Hematopoietic multipotent progenitor cell treated with erythropoietin and hydrocortisone succinate and interleukin-3 and kit ligand, for 6 days (in vitro differentiated cells): ENCODE results near the gene SMO.
"Not testable (repeated sequence)": the region's sequence is repeated elsewhere in the genome, so short reads cannot be mapped to it uniquely, and the experiment has no call there.

Source experiments
- DNase-seq: peaks from one replicate; pipeline ENCODE4 v3.0.0-alpha.2; 2015

SMO gene

GRCh38 chr7:129169686-129170440, 18.6 kb upstream of the SMO start:
- peak; percentile 51 for DNase-seq

GRCh38 chr7:129170441-129171021, 17.9 kb upstream of the SMO start:
- DNase-seq, result no peak

DNA sequence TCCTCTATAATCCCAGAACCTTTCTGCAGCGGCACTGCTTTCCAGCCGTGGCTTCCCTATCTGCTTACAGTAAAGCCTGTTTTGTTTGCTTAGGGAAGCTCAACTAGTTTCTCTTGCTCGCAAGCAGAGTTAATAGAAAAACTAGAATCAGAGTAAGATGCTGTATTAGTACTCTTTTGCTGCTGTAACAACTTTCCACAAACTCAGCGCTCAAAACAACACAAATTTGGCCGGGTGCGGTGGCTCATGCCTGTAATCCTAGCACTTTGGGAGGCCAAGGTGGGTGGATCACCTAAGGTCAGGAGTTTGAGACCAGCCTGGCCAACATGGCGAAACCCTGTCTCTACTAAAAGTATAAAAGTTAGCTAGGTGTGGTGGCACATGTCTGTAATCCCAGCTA, 14.6 kb upstream of the SMO start:
- not testable (repeated sequence) for DNase-seq

DNA sequence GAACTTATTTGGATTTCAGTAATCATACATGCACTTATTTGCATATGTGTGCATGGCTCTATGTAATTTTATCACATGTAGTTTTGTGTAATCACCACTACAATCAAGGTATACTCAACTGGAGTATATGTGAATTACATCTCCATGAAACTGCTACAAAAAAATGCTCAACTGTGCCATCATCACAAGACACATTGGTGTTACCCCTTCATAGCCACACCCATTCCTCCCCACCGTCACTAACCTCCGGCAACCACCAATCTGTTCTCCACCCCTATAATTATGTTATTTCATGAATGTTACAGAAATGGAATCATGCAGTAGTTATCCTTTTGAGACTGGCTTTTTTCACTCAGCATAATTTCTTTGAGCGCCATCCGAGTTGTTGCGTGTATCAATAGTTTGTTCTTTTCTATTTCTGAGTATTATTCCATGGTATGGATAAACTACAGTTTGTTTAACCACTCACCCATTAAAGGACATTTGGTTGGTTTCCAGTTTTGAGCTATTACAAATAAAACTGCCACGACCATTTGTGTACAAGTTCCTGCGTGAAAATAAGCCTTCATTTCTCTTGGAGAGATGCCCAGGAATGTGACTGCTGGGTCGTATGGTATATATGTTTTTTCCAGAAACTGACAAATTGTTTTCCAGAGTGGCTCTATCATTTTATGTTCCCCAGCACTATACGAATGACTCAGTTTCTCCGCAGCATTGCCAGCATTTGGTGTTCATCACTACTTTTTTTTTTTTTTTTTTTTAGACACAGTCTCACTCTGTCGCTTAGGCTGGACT, 11.3 kb upstream of the SMO start:
- no peak for DNase-seq

GRCh38 chr7:129184981-129185670, 3.3 kb upstream of the SMO start:
- DNase-seq, result no peak

- DNase-seq, result no peak
Observed at GRCh38 chr7:129186749-129187260, 1.6 kb upstream of the SMO start.

DNA sequence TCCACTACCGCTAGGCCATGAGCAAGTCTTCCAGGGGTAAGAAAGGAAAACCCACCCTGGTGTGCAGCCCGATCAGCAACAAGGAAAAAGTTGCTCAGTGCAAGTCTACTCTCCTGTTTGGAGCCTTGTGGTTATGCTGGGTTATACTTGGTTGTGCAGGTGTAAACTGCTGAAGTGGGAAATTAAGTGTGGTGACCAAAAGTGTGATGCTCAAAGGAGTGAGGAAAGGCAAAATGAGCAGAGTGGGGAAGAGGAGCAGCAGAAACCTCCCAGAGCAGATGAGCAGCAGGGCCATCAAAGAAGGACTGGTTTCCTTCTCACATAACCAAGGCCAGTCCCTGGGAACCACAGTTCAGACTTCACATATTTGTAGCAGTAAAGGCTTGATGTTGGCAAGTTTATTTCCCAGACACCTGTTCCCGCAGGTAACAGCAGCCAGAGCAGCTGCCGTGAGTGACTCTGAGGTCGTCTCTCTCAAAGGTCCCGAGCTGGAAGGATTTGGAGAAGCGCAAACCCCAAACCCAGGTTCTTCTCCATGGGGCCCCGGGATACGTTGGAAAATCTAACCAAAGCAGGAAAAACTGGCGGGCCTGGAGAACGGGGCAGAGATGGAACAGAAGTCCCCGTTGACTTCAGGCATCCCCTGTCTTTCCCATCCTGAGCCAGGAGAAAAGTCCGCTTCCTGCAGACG, 607 bp upstream of the SMO start:
- DNase-seq, result no peak

DNA sequence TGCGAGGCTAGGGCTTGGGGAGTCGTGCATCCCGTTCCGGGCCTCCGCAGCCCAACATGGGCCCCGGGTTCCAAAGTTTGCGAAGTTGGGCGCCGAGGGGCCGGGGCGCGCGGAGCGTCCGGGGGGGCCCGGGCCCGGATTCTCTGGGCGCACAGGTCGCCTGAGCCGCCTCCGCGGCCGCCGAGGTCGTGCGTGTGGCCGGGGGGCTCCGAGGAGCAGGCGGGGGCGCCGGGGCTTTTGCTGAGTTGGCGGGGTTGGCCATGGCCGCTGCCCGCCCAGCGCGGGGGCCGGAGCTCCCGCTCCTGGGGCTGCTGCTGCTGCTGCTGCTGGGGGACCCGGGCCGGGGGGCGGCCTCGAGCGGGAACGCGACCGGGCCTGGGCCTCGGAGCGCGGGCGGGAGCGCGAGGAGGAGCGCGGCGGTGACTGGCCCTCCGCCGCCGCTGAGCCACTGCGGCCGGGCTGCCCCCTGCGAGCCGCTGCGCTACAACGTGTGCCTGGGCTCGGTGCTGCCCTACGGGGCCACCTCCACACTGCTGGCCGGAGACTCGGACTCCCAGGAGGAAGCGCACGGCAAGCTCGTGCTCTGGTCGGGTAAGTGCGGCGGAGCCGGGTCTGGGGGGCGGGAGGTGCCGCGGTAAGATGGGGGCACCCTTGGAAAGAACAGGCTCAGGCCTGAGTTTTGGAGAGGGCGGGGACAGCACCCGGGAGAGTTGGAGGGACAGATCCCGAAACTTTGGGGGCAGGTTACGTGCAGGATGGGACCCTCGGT, 643 bp downstream of the SMO start:
- no peak for DNase-seq

DNA sequence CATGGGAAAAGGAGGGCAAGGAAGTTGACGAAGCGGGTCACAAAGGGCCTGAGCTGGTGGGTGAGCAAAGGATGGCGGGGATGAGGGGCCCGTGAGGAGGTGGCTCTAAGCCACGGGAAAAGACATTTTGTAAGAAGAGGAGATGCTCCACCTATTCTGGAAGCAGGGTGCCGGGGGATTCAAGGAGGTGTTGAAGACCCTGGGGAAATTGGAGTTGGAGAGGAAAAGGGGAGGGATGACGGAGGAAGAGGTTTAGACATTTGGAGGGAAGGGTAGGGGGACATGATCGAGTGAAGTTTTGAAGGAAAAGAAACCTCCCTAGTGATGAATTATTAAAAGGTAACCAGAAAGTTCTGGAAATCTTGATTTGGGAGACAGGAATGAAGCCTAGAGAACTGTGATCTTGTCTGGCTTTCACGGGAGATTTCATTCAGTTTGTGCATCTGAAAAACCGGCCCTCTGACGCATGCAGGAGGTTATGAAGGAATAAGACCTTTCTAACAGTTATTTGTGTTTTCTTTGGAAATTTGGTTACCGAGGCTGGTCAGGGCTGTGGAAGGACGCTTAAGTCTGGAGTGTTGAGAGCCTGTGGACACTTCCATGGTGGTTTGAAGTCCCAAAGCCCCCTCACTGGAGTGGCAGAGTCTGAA, 1.4 kb downstream of the SMO start:
- no peak for DNase-seq

DNA sequence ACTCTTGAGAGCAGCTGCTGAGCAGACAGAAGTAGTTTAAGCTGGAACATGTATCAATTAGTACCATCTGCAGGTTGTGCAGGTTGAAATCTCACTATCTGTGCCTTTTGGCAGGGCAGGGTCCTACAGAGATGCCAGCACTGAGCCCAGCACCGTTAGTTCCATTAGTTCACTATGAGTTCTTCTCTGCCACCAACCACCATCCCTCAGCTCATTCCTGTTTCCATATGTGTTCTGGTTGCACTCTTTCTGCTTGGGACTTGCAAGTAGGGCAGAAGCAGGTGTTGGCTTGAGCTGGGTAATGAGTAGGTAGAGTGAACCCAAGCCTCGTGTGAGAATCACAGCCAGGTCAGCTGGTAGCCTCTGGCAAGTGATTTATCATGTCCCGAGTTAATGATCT, 2.8 kb downstream of the SMO start:
- DNase-seq, result no peak

DNA sequence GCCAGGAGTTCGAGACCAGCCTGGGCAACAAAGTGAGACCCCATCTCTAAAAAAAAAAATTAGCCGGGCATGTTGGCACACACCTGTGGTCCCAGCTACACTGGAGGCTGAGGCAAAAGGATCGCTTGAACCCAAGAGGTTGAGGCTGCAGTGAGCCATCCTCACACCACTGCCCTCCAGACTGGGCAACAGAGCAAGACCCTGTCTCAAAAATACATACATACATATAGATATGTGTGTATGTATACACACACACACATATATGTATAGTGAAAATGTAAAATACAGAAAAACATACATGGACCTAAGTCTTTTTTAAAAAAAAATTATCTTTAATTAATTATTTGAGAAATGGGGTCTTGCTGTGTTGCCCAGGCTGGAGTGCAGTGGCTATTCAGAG, 5.5 kb downstream of the SMO start:
- no peak for DNase-seq

DNA sequence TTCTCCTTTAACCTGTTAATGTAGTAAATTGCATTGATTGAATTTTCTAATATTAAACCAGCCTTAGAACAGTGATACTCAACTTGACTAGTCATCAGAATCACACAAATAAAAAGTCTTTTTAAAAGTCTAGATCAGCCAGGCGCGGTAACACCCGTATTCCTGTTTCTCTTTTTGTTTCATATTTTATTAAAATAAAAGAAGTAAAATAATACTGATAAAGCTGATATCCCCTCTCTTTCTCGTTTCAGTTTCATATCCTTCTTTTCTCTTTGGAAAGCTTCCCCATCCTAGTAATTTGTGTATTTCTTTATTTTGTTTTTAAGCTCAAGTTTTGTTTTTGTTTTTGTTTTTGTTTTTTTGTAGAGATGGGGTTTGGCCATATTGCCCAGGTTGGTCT, 9.3 kb downstream of the SMO start:
- DNase-seq, result no peak

DNA sequence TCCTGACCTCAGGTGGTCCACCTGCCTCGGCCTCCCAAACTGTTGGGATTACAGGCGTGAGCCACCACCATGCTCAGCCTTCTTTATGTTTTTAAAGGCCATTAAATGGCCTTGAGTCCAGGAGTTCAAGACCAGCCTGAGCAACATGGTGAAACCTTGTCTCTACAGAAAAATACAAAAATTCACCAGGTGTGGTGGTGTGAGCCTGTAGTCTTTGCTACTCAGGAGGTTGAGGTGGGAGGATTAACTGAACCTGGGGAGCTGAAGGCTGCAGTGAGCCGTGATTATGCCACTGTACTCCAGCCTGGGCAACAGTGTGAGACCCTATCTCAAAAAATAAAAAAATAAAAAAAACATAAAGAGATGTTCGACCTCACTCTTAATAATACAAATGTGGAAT, 11.0 kb downstream of the SMO start:
- DNase-seq, result no peak

DNA sequence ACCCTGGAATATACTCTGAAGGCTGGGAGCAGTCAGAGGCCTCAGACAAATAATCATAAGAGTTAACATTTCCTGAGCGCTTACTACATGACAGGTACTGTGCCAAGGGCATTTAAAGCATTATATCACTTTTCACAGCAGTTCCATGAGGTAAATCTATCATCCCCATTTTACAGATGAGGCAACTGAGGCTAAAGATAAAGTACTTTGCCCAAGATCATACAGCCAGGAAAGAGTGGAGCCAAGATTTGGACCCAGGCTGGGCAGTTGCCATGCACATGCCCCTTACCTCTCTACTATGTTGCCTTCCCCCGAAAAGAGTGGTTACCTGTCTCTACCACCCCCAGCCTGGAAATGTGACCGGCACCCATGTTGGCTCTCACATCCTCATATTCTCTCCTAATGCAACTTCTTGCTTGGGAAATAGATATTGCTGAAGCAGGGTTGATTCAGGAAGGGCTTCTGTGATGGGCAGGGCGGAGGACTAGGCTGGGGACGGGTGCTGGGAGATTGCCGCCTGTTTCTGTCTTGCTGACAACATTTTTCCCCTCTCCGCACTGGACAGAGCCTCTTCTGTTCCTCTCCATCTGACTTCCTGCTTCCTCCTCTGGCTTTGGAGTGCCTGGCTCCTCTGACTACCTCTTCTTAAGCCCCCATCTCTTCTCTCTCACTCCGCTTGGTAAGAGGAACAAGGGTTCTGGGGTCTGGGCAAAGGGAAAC, 13.8 kb downstream of the SMO start:
- DNase-seq, result no peak

GRCh38 chr7:129203050-129203741, 14.8 kb downstream of the SMO start:
- no peak for DNase-seq

GRCh38 chr7:129205126-129205818, 16.8 kb downstream of the SMO start:
- no peak for DNase-seq

GRCh38 chr7:129205987-129206785, 17.8 kb downstream of the SMO start:
- DNase-seq, result no peak

DNA sequence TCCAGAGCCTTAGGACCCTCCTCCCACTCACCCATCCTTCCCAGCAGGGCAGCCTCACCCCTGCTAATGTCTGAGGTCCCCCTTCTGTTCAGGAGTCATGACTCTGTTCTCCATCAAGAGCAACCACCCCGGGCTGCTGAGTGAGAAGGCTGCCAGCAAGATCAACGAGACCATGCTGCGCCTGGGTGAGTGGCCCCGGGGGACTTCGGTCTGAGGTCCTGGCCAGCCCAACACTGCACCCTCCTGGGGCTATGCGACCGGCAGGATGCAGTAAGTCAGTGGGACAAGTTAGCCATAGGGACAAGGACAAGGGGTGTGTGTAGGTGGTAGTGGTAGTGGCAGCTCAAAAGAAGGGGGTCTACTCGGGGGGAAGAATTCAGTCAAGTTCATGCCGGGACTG, 20.2 kb downstream of the SMO start:
- DNase-seq, result no peak
